GM12878 (cell line): ENCODE results near the gene PRKAG2. TPM values are rescaled to one million over a fixed set of nuclear protein-coding genes. Genes with fewer than 3 reads are reported as not detected.

ENCODE experiments used
- ATAC-seq: fragments of 200-7000 bp; cut with Tn5 transposase; 3 replicates; pipeline ENCODE4 v1.9.1; 2020; ENCODE audit warnings: mild to moderate bottlenecking, moderate library complexity
- BruUV-seq: library from RNA; stranded (reverse); fragments of 400-500 nt; replicated peaks from 2 replicates; lab custom pipeline; 2021; lab: Mats Ljungman, UMichigan
- CTCF ChIA-PET: fragments of 300-600 bp; sonication (Branson Sonifier 250); formaldehyde crosslinking; extraction: SDS; loops from one replicate; lab custom pipeline; 2021; ENCODE audit warnings: inconsistent platforms; lab: Yijun Ruan, JAX
- POLR2A ChIA-PET: fragments of 350-600 bp; formaldehyde crosslinking; extraction: SDS; loops from one replicate; lab custom pipeline; 2021; ENCODE audit warnings: inconsistent platforms; lab: Charles Lee
- RAD21 ChIA-PET: fragments of 300-600 bp; sonication (Branson Sonifier 250); formaldehyde crosslinking; loops from one replicate; lab custom pipeline; 2023; ENCODE audit warnings: antibody characterized with exemption; ENCODE audit not compliant: unreplicated experiment; lab: Charles Lee
- SMC1A ChIA-PET: fragments of 300-600 bp; sonication (Branson Sonifier 250); formaldehyde crosslinking; loops from one replicate; lab custom pipeline; 2023; ENCODE audit not compliant: unreplicated experiment, uncharacterized antibody; lab: Charles Lee
- DNase-seq: peaks from one replicate; pipeline ENCODE4 v3.0.0-alpha.2; 2011; ENCODE audit warnings: low read depth, low spot score
- FAIRE-seq: peaks from 3 replicates; lab custom pipeline; 2011; peaks lifted over from hg19 to GRCh38; lab: Jason Lieb, UNC
- H2AFZ ChIP-seq: 2 replicates; pipeline ENCODE4 v1.6.0; 2011; ENCODE audit warnings: low read depth, low read length, control low read depth; ENCODE audit not compliant: control insufficient read depth
- H3K27ac ChIP-seq: 2 replicates; pipeline ENCODE4 v1.5.1; 2011; ENCODE audit warnings: control low read depth; ENCODE audit not compliant: control insufficient read depth, insufficient read depth
- H3K27me3 ChIP-seq, 2 experiments: replicated peaks in 1 of 2; 2 replicates each; pipeline versions ENCODE4 v1.6.0 to v1.6.1; 2011; ENCODE audit warnings: low read length in 1 of 2; ENCODE audit not compliant: control insufficient read depth in 2 of 2, insufficient read depth in 2 of 2
- H3K36me3 ChIP-seq, 2 experiments: 2 replicates each; pipeline ENCODE4 v1.5.1; 2011; ENCODE audit warnings: low read length in 1 of 2; ENCODE audit not compliant: control insufficient read depth in 2 of 2, insufficient read depth in 2 of 2
- H3K4me1 ChIP-seq: 2 replicates; pipeline ENCODE4 v1.6.1; 2011; ENCODE audit warnings: mild to moderate bottlenecking, low read length, moderate library complexity, mixed read lengths; ENCODE audit not compliant: control insufficient read depth, insufficient read depth
- H3K4me2 ChIP-seq: 2 replicates; pipeline ENCODE4 v1.6.0; 2011; ENCODE audit warnings: control low read depth; ENCODE audit not compliant: control insufficient read depth, insufficient read depth
- H3K4me3 ChIP-seq: fragments of 200-600 bp; sonication (generic); 2 replicates; pipeline ENCODE4 v1.5.1; 2016
- H3K79me2 ChIP-seq: 2 replicates; pipeline ENCODE4 v1.6.0; 2011; ENCODE audit warnings: low read length; ENCODE audit not compliant: control insufficient read depth, insufficient read depth
- H3K9ac ChIP-seq: 2 replicates; pipeline ENCODE4 v1.8.0; 2011; ENCODE audit warnings: low read length, control low read depth, mixed read lengths; ENCODE audit not compliant: control insufficient read depth, insufficient read depth
- H3K9me3 ChIP-seq: replicated peaks from 3 replicates; pipeline ENCODE4 v1.5.1; 2011; ENCODE audit warnings: mild to moderate bottlenecking, low read length; ENCODE audit not compliant: control insufficient read depth, insufficient read depth
- H4K20me1 ChIP-seq: 2 replicates; pipeline ENCODE4 v1.6.0; 2011; ENCODE audit not compliant: control insufficient read depth, insufficient read depth
- CBFB ChIP-seq: IDR thresholded peaks from 2 replicates; pipeline ENCODE4 v1.6.1; 2016; ENCODE audit warnings: antibody characterized with exemption, low read depth
- CBX3 ChIP-seq: fragments of 200-600 bp; sonication (generic); IDR thresholded peaks from 2 replicates; pipeline ENCODE4 v1.6.1; 2016; ENCODE audit warnings: low read depth, borderline replicate concordance
- CHD1 ChIP-seq: IDR thresholded peaks from 2 replicates; pipeline ENCODE4 v1.6.1; 2012; ENCODE audit warnings: low read depth, low read length, improper control_type of control experiment
- FOXK2 ChIP-seq: fragments of 450-650 bp; IDR thresholded peaks from 2 replicates; pipeline ENCODE4 v1.6.1; 2017; ENCODE audit warnings: mild to moderate bottlenecking, moderate library complexity
- FOXM1 ChIP-seq: IDR thresholded peaks from 2 replicates; pipeline ENCODE4 v1.6.1; 2012; ENCODE audit warnings: low read depth, mild to moderate bottlenecking, inconsistent platforms, low read length, moderate library complexity
- HDAC2 ChIP-seq: fragments of 200-600 bp; sonication (generic); IDR thresholded peaks from 2 replicates; pipeline ENCODE4 v1.6.1; 2017
- MEF2B ChIP-seq: fragments of 450-650 bp; IDR thresholded peaks from 2 replicates; pipeline ENCODE4 v1.6.1; 2018; ENCODE audit warnings: mild to moderate bottlenecking, moderate library complexity; ENCODE audit not compliant: partially characterized antibody, poor library complexity, severe bottlenecking
- POLR2A ChIP-seq: IDR thresholded peaks from 2 replicates; pipeline ENCODE4 v1.6.1; 2011; ENCODE audit warnings: low read depth, mild to moderate bottlenecking, low read length
- POLR2AphosphoS2 ChIP-seq: IDR thresholded peaks from 2 replicates; pipeline ENCODE4 v1.6.1; 2011; ENCODE audit warnings: low read depth, mild to moderate bottlenecking, low read length, improper control_type of control experiment, moderate library complexity
- RBBP5 ChIP-seq: fragments of 200-600 bp; sonication (generic); conservative IDR thresholded peaks from 2 replicates; pipeline ENCODE4 v1.6.1; 2016
- SP1 ChIP-seq: IDR thresholded peaks from one replicate; pipeline ENCODE4 v1.6.1; 2011; ENCODE audit warnings: low read depth, low read length
- SUPT20H ChIP-seq: IDR thresholded peaks from 2 replicates; pipeline ENCODE4 v1.6.1; 2011; ENCODE audit warnings: low read depth, mild to moderate bottlenecking, low read length, moderate library complexity, borderline replicate concordance; ENCODE audit not compliant: control insufficient read depth
- TCF3 ChIP-seq: IDR thresholded peaks from 2 replicates; pipeline ENCODE4 v1.6.1; 2012; ENCODE audit warnings: low read depth, mild to moderate bottlenecking, low read length, borderline replicate concordance; ENCODE audit not compliant: insufficient read depth
- ZNF274 ChIP-seq: IDR thresholded peaks from one replicate; pipeline ENCODE4 v1.8.0; 2011; ENCODE audit not compliant: insufficient read length, insufficient read depth
- WGBS: methylation state at CpG from one replicate; pipeline ENCODE4 v1.1.6; 2016; ENCODE audit warnings: low lambda C conversion rate; ENCODE audit not compliant: insufficient replicate concordance, insufficient coverage; ENCODE audit errors: missing lambda C conversion rate; 5-methylcytosine and 5-hydroxymethylcytosine counted together
- in situ Hi-C: fragments of 300-500 bp; cut with MboI; formaldehyde crosslinking; loops from 9 replicates; pipeline ENCODE4 v1.14.3; 2018; ENCODE audit warnings: mixed read lengths
- intact Hi-C: fragments of 100-400 bp; cut with micrococcal nuclease; formaldehyde crosslinking; loops from one replicate; pipeline ENCODE4 v1.14.2; 2022; ENCODE audit not compliant: unreplicated experiment
- polyA plus RNA-seq, 11 experiments: library from polyadenylated mRNA; depleted of rRNA in 4 of 11; unstranded in 6 of 11; stranded (reverse) in 5 of 11; fragments of >200 nt; fragmentation: Nextera tagmentation in 4 of 11; fragmentation: Illumina TruSeq in 1 of 11; extraction: Ambion mirVana in 4 of 11; extraction: Trizol in 1 of 11; gene quantifications; 1 replicate in 1 of 11; 2 replicates in 10 of 11; pipeline versions ENCODE4 v1.2.1 to v1.2.3, GENCODE V29; 2011 to 2016; ENCODE audit warnings: inconsistent platforms in 2 of 11, missing spikeins in 2 of 11, low read depth in 1 of 11
- total RNA-seq, 4 experiments: library from RNA; depleted of rRNA in 3 of 4; stranded (reverse); fragments of >200 nt in 3 of 4; fragmentation: Illumina TruSeq in 1 of 4; extraction: Trizol in 1 of 4; gene quantifications; 2 replicates each; pipeline versions ENCODE4 v1.2.1 to v1.2.3, GENCODE V29; 2013 to 2021
- TF ChIP-seq, protein P1 (sequence below): fragments of 450-650 bp; IDR thresholded peaks from 2 replicates; pipeline ENCODE4 v1.6.1; 2017; ENCODE audit warnings: mild to moderate bottlenecking, moderate library complexity

PRKAG2 gene
- total and polyA plus RNA-seq, 10 of the 15 experiments (the other 5 are each of a cell fraction or from before 2014, with no cell fraction given) = 3.4 to 8.9 (median 6.8) TPM

GRCh38 chr7:151689196-151689971 lies 187.5 kb downstream of the PRKAG2 start:
- H3K4me2 ChIP-seq = no peak overlapping the region
- FAIRE-seq (no peak), DNase-seq (no peak), ATAC-seq (no peak)
- intact Hi-C loops = no loop called here
- no peak overlapping the region for H2AFZ ChIP-seq
- BruUV-seq = no TSS peak
- no peak overlapping the region for H3K4me3 ChIP-seq
- no peaks in the 10 kb centered on the region for H3K9me3 ChIP-seq
- TF ChIP-seq CBX3 = no peak
- 52% methylated on average over 22 of the region's 22 CpGs for WGBS
- no peaks in the 10 kb centered on the region for H3K79me2 ChIP-seq
- ChIA-PET RAD21 (no interaction called here), POLR2A (no interaction called here), SMC1A (no interaction called here), CTCF (no interaction called here)
- no peak overlapping the region for H3K27ac ChIP-seq
- no peaks in the 10 kb centered on the region for H4K20me1 ChIP-seq
- no peak overlapping the region for H3K9ac ChIP-seq
- no peaks in the 10 kb centered on the region for H3K27me3 ChIP-seq
- no peaks in the 10 kb centered on the region for H3K36me3 ChIP-seq
- no peaks in the 10 kb centered on the region for H3K4me1 ChIP-seq
- in situ Hi-C loops = no loop called here

DNA sequence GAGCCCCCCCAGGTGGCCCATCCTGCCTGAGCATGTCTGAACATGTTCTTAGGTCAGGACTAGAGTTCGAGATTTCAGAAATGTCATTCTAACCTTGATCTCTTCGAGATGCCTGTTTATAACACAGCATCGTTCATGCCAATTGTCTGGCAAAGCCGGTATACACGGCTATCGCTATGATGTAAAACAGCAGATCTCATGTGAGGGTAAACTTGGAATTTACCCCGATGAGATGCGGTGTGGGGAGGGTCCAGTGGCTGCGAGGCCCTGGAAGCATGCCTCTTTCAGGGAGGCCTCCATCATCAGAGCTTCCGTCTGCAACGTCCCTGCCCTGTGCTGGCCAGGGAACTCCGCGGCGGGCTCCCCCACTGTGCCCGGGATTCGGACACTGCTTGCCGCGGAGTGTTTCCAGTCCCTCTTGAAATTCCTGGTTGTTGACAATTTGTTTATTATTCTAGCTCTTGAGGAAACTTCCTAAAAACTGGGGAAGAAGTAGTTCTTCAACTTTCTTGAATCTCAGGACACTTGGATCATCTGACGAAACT lies 188.6 kb downstream of the PRKAG2 start:
- no peak overlapping the region for H3K9ac ChIP-seq
- H3K36me3 ChIP-seq = no peaks in the 10 kb centered on the region
- no peaks in the 10 kb centered on the region for H4K20me1 ChIP-seq
- in situ Hi-C loops = no loop called here
- WGBS = 89% methylated on average over 19 of the region's 19 CpGs
- H3K27ac ChIP-seq = no peak overlapping the region
- H3K9me3 ChIP-seq = no peaks in the 10 kb centered on the region
- FAIRE-seq (no peak), DNase-seq (no peak), ATAC-seq (no peak)
- BruUV-seq = no TSS peak
- POLR2A ChIA-PET = no interaction called here
- no peak overlapping the region for H3K4me3 ChIP-seq
- no peaks in the 10 kb centered on the region for H3K4me1 ChIP-seq
- CTCF ChIA-PET = no interaction called here
- SMC1A ChIA-PET = no interaction called here
- H2AFZ ChIP-seq = no peak overlapping the region
- intact Hi-C loops = no loop called here
- no peak overlapping the region for H3K4me2 ChIP-seq
- RAD21 ChIA-PET = no interaction called here
- no peaks in the 10 kb centered on the region; a peak in 1 of 4 replicates for H3K27me3 ChIP-seq
- H3K79me2 ChIP-seq = no peaks in the 10 kb centered on the region
- no peak for TF ChIP-seq POLR2AphosphoS2
- TF ChIP-seq, protein P1, sequence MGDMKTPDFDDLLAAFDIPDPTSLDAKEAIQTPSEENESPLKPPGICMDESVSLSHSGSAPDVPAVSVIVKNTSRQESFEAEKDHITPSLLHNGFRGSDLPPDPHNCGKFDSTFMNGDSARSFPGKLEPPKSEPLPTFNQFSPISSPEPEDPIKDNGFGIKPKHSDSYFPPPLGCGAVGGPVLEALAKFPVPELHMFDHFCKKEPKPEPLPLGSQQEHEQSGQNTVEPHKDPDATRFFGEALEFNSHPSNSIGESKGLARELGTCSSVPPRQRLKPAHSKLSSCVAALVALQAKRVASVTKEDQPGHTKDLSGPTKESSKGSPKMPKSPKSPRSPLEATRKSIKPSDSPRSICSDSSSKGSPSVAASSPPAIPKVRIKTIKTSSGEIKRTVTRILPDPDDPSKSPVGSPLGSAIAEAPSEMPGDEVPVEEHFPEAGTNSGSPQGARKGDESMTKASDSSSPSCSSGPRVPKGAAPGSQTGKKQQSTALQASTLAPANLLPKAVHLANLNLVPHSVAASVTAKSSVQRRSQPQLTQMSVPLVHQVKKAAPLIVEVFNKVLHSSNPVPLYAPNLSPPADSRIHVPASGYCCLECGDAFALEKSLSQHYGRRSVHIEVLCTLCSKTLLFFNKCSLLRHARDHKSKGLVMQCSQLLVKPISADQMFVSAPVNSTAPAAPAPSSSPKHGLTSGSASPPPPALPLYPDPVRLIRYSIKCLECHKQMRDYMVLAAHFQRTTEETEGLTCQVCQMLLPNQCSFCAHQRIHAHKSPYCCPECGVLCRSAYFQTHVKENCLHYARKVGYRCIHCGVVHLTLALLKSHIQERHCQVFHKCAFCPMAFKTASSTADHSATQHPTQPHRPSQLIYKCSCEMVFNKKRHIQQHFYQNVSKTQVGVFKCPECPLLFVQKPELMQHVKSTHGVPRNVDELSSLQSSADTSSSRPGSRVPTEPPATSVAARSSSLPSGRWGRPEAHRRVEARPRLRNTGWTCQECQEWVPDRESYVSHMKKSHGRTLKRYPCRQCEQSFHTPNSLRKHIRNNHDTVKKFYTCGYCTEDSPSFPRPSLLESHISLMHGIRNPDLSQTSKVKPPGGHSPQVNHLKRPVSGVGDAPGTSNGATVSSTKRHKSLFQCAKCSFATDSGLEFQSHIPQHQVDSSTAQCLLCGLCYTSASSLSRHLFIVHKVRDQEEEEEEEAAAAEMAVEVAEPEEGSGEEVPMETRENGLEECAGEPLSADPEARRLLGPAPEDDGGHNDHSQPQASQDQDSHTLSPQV = no peak
- TF ChIP-seq FOXK2 = no peak
- no peak for TF ChIP-seq CBFB
- TF ChIP-seq MEF2B = no peak
- TF ChIP-seq TCF3 = no peak
- no peak for TF ChIP-seq FOXM1
- TF ChIP-seq ZNF274 = no peak
- no peak for TF ChIP-seq CHD1
- TF ChIP-seq HDAC2 = no peak
- no peak for TF ChIP-seq POLR2A
- TF ChIP-seq RBBP5 = no peak
- no peak for TF ChIP-seq SP1
- no peak for TF ChIP-seq SUPT20H
